ENCODE measurements around the gene PRKCH. TPM values are rescaled to one million over a fixed set of nuclear protein-coding genes. Genes with fewer than 3 reads are reported as not detected.
A peak's percentile ranks its signal among the peaks of the same experiment; 100 is the strongest.

The PRKCH gene
- total RNA-seq, 1 experiment from 2014 or later = 12.4 TPM

DNA sequence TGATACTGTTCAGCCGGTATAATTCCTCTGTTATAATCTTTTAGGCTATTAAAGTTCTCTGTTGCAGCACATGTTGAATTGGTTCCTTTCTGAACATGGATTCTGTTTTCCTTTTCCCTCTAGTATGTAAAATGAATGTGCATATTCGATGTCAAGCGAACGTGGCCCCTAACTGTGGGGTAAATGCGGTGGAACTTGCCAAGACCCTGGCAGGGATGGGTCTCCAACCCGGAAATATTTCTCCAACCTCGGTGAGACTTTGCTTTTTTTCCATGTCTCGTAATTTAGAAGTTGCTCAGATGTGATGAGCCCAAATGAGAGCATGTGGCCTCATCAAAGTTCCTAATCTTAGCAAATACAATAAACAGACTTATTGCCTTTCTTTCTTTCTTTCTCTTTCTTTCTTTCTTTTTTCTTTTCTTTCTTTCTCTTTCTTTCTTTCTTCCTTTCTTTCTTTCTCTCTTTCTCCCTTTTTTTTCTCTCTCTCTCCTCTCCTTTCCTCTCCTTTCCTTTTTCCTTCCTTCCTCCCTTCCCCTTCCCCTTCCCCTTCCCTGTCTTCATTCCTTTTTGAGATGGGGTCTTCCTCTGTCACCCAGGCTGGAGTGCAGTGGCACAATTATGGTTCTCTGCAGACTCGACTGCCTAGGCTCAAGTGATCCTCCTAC, 131.9 kb downstream of the PRKCH start:
- no peak overlapping the region for H3K4me3 Mint-ChIP-seq (ENCODE audit: unreplicated experiment)
- no peak overlapping the region for H3K27ac Mint-ChIP-seq (ENCODE audit: low read depth, unreplicated experiment)
- TF ChIP-seq, protein P1, sequence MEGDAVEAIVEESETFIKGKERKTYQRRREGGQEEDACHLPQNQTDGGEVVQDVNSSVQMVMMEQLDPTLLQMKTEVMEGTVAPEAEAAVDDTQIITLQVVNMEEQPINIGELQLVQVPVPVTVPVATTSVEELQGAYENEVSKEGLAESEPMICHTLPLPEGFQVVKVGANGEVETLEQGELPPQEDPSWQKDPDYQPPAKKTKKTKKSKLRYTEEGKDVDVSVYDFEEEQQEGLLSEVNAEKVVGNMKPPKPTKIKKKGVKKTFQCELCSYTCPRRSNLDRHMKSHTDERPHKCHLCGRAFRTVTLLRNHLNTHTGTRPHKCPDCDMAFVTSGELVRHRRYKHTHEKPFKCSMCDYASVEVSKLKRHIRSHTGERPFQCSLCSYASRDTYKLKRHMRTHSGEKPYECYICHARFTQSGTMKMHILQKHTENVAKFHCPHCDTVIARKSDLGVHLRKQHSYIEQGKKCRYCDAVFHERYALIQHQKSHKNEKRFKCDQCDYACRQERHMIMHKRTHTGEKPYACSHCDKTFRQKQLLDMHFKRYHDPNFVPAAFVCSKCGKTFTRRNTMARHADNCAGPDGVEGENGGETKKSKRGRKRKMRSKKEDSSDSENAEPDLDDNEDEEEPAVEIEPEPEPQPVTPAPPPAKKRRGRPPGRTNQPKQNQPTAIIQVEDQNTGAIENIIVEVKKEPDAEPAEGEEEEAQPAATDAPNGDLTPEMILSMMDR (IDR thresholded peaks at IDR 0.05; ENCODE audit: unreplicated experiment) = no peak
- H3K36me3 Mint-ChIP-seq (ENCODE audit: insufficient read depth, unreplicated experiment) = peaks cover 13% of the 10 kb centered on the region
- H3K27me3 Mint-ChIP-seq (ENCODE audit: insufficient read depth, unreplicated experiment) = no peaks in the 10 kb centered on the region
- intact Hi-C loops (cut with micrococcal nuclease) = no loop called here
- H3K9me3 Mint-ChIP-seq (ENCODE audit: unreplicated experiment) = no peaks in the 10 kb centered on the region
- H3K4me1 Mint-ChIP-seq (ENCODE audit: insufficient read depth, unreplicated experiment) = no peaks in the 10 kb centered on the region
- ChIA-PET CTCF (interaction anchor here (0.5 to 3.4 kb wide), 4 partner anchors 8 to 446 kb away, joined by 3 to 19 read pairs (median 4); no protein-coding TSS in a partner anchor), POLR2A (no interaction called here)
- no TSS peak for BruUV-seq (replicated peaks)
- DNase-seq (ENCODE audit: unreplicated experiment) = no peak

DNA sequence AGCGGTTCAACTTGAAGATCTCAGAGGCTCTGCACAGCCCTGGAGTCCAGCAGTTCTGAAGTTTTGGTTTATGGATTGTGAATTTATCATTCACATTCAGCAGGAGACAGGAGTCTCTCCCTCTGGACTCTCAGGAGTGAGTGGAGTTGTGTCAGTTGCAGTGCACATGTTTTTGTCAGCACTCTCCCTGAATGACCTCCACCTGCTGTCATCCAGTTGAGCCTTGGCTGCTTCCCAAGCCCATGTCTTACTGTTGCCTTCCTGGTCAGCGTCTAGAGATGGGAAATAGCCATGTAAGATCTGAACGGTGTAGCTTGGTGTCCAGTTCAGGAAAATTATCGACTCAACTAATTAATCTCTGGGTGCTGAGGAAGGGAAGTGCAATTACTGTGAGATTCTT, 133.2 kb downstream of the PRKCH start:
- ChIA-PET CTCF (interaction anchor here (1.2 to 2.7 kb wide), 2 partner anchors 158 to 383 kb away, joined by 3 to 16 read pairs; no protein-coding TSS in a partner anchor), POLR2A (no interaction called here)
- no TSS peak for BruUV-seq (replicated peaks)
- H3K9me3 Mint-ChIP-seq (ENCODE audit: unreplicated experiment) = no peaks in the 10 kb centered on the region
- no peak overlapping the region for H3K27ac Mint-ChIP-seq (ENCODE audit: low read depth, unreplicated experiment)
- no peaks in the 10 kb centered on the region for H3K4me1 Mint-ChIP-seq (ENCODE audit: insufficient read depth, unreplicated experiment)
- TF ChIP-seq, protein P1 (IDR thresholded peaks at IDR 0.05; ENCODE audit: unreplicated experiment) = no peak
- no peak for DNase-seq (ENCODE audit: unreplicated experiment)
- H3K27me3 Mint-ChIP-seq (ENCODE audit: insufficient read depth, unreplicated experiment) = no peaks in the 10 kb centered on the region
- intact Hi-C loops (cut with micrococcal nuclease) = no loop called here
- H3K4me3 Mint-ChIP-seq (ENCODE audit: unreplicated experiment) = no peak overlapping the region
- H3K36me3 Mint-ChIP-seq (ENCODE audit: insufficient read depth, unreplicated experiment) = peaks cover 19% of the 10 kb centered on the region

DNA sequence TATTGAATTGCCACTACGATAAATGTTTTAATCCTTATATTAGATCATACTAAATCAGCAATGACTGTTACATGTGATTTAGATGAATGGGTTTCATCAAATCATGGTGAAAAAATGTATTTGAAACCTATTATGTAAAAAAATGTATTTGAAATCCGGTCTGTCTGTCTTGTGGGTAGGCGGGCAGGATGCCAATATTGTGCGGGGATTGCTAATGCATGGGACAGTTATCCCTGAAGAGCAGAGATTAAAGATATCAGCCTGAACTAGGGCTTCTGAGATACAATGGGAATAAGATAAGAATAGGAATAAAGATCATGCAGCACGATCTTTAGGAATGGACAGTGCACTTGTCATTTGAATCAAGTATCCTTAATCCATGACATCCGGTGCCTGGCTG, 134.0 kb downstream of the PRKCH start:
- DNase-seq (ENCODE audit: unreplicated experiment) = no peak
- Mint-ChIP-seq H3K9me3 (ENCODE audit: unreplicated experiment) (no peaks in the 10 kb centered on the region), H3K27me3 (ENCODE audit: insufficient read depth, unreplicated experiment) (no peaks in the 10 kb centered on the region), H3K4me3 (ENCODE audit: unreplicated experiment) (no peak overlapping the region), H3K4me1 (ENCODE audit: insufficient read depth, unreplicated experiment) (no peaks in the 10 kb centered on the region), H3K27ac (ENCODE audit: low read depth, unreplicated experiment) (no peak overlapping the region), H3K36me3 (ENCODE audit: insufficient read depth, unreplicated experiment) (peaks cover 19% of the 10 kb centered on the region)
- ChIA-PET POLR2A (no interaction called here), CTCF (interaction anchor here (0.5 to 2.7 kb wide), 14 partner anchors 13 to 670 kb away, joined by 3 to 16 read pairs (median 4); no protein-coding TSS in a partner anchor)
- TF ChIP-seq, protein P1 (IDR thresholded peaks at IDR 0.05; ENCODE audit: unreplicated experiment) = no peak
- intact Hi-C loops (cut with micrococcal nuclease) = no loop called here
- no TSS peak for BruUV-seq (replicated peaks)

DNA sequence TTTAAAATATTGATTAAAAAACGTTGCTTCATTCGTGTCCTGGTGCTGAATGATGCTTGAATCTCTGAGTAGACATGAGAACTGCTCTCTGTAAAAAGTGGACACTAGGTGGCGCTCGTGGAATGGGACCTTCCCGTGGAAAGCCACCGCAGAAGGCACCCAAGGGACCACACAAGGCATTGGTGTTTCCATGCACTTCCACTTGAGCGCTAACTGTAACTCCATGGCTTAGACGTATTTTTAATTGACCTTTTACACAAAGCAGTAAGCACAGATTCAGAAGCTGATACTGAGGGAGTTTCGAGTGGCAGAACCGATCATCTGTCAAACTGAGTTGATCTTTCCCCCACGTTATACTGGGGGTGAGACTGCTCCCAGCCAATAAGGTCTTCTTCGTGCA, 135.3 kb downstream of the PRKCH start:
- intact Hi-C loops (cut with micrococcal nuclease) = loop anchor here (1.0 kb wide), 3 partner anchors 159 to 381 kb away; no protein-coding TSS in a partner anchor
- Mint-ChIP-seq H3K27me3 (ENCODE audit: insufficient read depth, unreplicated experiment) (no peaks in the 10 kb centered on the region), H3K4me1 (ENCODE audit: insufficient read depth, unreplicated experiment) (peaks cover 6% of the 10 kb centered on the region), H3K9me3 (ENCODE audit: unreplicated experiment) (no peaks in the 10 kb centered on the region), H3K4me3 (ENCODE audit: unreplicated experiment) (no peak overlapping the region), H3K36me3 (ENCODE audit: insufficient read depth, unreplicated experiment) (peaks cover 19% of the 10 kb centered on the region), H3K27ac (ENCODE audit: low read depth, unreplicated experiment) (no peak overlapping the region)
- no TSS peak for BruUV-seq (replicated peaks)
- CTCF ChIA-PET = interaction anchor here (0.5 to 1.7 kb wide), 10 partner anchors 13 to 987 kb away, joined by 3 to 5 read pairs (median 4); no protein-coding TSS in a partner anchor
- POLR2A ChIA-PET = no interaction called here
- TF ChIP-seq, protein P1 (IDR thresholded peaks at IDR 0.05; ENCODE audit: unreplicated experiment) = peak; percentile 75
- peak; percentile 79 for DNase-seq (ENCODE audit: unreplicated experiment)

Measured in MCF 10A (cell line).